GM13977 (cell line): ENCODE data around the gene BHLHA9.

Source experiments
- DNase-seq: peaks from one replicate; pipeline ENCODE4 v3.0.0; 2012; ENCODE audit warnings: low spot score
- CTCF ChIP-seq: IDR thresholded peaks from 2 replicates; pipeline ENCODE4 v1.5.1; 2012; ENCODE audit warnings: mild to moderate bottlenecking, control low read depth; ENCODE audit not compliant: insufficient read depth; ENCODE audit errors: extremely low read depth, missing control alignments
- in situ Hi-C: fragments of 300-500 bp; cut with MboI; formaldehyde crosslinking; loops from one replicate; pipeline ENCODE4 v1.12.0; 2022; ENCODE audit warnings: low sequenced_read_pairs, low pct_unique_long_range_greater_than_20kb, mixed read lengths, inconsistent platforms; ENCODE audit not compliant: unreplicated experiment

BHLHA9 gene

DNA sequence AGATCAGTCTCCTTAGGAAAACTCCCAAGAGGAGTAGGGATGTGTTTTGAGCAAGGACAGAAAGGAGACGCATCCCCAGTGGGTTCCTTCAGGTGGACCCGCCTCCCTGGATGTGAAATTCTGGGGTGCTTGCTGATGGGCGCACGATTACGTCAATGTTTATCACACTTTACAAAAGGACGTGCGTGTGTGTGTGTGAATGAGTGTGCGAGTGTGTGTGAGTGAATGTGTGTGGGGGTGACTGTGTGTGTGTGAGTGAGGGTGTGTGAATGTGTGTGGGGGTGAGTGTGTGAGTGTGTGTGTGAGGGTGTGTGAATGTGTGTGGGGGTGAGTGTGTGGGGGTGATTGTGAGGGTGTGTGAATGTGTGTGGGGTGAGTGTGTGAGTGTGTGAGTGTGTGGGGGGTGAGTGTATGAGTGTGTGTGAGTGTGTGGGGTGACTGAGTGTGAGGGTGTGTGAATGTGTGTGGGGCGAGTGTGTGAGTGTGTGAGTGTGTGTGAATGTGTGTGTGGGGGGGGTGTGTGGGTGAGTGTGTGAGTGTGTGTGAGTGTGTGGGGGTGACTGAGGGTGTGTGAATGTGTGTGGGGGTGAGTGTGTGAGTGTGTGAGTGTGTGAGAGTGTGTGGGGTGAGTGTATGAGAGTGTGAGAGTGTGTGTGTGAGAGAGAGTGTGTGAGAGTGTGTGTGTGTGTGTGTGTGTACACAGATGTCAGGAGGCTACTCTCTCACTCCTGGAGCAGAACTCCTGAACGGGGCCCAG, 5.1 kb downstream of the BHLHA9 start:
- in situ Hi-C loops, result loop anchor here (10.0 kb wide), 1 partner anchor 49 kb away; no protein-coding TSS in a partner anchor

DNA sequence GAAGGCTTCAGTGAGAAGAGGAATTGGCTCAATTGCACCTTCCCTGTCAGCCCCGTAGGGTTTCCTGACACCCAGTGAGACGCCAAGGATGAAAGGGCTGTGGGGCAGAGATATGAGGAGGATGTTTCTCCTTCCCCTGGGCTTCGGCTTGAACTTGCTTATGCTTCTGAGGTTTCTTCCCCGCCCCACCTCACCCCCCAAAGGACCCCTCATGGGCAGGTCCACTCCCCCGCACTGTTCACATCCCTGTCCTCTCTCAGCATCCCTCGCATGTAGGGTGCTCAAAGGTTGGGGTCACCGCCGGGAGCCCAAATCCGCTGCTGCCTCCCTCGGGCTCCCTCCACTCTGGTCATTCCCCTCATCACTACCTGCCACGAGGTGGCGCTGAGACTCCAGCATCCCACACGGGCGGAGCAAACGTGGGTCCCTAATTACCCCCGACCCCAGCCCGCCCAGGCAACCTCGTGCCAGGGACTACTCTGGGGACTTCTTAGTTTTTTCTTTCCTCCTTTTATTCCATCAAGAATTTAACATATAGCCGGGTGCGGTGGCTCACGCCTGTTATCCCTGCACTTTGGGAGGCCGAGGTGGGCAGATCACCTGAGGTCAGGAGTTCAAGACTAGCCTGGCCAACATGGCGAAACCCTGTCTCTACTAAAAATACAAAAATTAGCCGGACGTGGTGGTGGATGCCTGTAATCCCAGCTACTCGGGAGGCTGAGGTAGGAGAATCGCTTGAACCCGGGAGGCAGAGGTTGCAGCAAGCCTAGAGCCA, 5.9 kb downstream of the BHLHA9 start:
- peak; percentile 84 for DNase-seq
- peak; percentile 91 for TF ChIP-seq CTCF
- in situ Hi-C loops, result loop anchor here (10.0 kb wide), 1 partner anchor 49 kb away; no protein-coding TSS in a partner anchor

More for the DNA sequence above, 5.1 kb downstream of the BHLHA9 start:
- DNase-seq, result no peak
- TF ChIP-seq CTCF, result no peak

DNA sequence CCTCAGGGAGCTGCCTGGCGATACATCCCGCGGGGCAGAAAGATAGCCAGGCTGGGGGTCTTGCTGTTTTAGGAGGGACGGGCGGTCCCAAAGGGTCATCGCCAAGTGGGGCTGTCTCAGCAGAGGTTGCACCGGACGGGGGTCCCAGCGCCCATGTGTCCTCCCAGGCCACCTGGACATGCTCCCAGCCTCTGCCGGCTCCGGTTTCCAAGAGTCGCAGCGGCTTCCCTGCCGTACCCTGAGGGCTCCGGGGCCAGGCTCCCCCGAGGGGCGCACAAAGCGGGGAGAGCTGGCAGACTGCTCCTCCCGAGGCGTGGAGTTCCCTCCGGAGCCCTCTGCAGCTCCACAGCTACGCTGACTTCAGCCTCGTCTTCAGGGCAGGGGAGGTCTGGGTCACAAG, 10.4 kb downstream of the BHLHA9 start:
- TF ChIP-seq CTCF, result no peak
- in situ Hi-C loops, result no loop called here
- no peak for DNase-seq

DNA sequence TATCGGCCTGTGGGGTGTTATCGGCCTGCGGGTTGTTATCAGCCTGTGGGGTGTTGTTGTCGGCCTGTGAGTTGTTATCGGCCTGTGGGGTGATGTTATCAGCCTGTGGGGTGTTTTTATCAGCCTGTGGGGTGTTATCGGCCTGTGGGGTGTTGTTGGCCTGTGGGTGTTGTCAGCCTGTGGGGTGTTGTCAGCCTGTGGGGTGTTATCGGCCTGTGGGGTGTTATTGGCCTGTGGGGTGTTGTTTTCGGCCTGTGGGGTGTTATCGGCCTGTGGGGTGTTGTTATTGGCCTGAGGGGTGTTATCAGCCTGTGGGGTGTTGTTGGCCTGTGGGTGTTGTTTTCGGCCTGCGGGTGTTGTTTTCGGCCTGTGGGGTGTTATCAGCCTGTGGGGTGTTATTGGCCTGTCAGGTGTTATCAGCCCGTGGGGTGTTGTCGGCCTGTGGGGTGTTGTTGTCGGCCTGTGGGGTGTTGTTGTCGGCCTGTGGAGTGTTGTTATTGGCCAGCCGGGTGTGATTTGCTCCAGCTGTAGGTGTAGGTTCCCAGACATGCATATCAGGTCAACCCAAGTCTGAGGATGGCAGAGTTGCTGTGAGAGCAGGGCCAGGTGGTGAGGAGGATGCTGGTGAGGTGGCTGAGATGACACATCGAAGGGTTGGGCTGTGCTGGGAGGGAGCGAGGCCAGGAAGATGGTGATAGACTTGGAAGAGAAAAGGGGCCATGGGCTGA, 16.3 kb downstream of the BHLHA9 start:
- in situ Hi-C loops, result no loop called here
- DNase-seq, result no peak
- TF ChIP-seq CTCF, result no peak

- in situ Hi-C loops, result no loop called here
- TF ChIP-seq CTCF, result no peak
- no peak for DNase-seq
Measured at GRCh38 chr17:1289695-1290094, 19.5 kb downstream of the BHLHA9 start.

- in situ Hi-C loops, result no loop called here
- no peak for DNase-seq
- no peak for TF ChIP-seq CTCF
Measured at GRCh38 chr17:1290676-1291075, 20.4 kb downstream of the BHLHA9 start.
